RWPE1 (cell line): ENCODE data around the gene DMPK.
"Not testable (repeated sequence)": the region's sequence is repeated elsewhere in the genome, so short reads cannot be mapped to it uniquely, and the experiment has no call there.

ENCODE experiments used
- CTCF ChIA-PET: fragments of 350-600 bp; sonication (Branson Sonifier 250); formaldehyde crosslinking; extraction: SDS; loops from one replicate; lab custom pipeline; 2021; lab: Yijun Ruan, JAX
- POLR2A ChIA-PET: fragments of 400-600 bp; formaldehyde crosslinking; extraction: SDS; loops from one replicate; lab custom pipeline; 2020; ENCODE audit warnings: antibody characterized with exemption; ENCODE audit not compliant: low non-redundant PET; lab: Yijun Ruan, JAX
- DNase-seq: peaks from one replicate; pipeline ENCODE4 v3.0.0; 2012; ENCODE audit warnings: low spot score
- H3K27ac ChIP-seq: fragments of 450-650 bp; 2 replicates; pipeline ENCODE4 v1.5.1; 2017
- TF ChIP-seq, protein P1 (sequence below): fragments of 450-650 bp; conservative IDR thresholded peaks from 2 replicates; pipeline ENCODE4 v1.5.1; 2017; ENCODE audit warnings: low read depth, mild to moderate bottlenecking

Gene DMPK

DNA sequence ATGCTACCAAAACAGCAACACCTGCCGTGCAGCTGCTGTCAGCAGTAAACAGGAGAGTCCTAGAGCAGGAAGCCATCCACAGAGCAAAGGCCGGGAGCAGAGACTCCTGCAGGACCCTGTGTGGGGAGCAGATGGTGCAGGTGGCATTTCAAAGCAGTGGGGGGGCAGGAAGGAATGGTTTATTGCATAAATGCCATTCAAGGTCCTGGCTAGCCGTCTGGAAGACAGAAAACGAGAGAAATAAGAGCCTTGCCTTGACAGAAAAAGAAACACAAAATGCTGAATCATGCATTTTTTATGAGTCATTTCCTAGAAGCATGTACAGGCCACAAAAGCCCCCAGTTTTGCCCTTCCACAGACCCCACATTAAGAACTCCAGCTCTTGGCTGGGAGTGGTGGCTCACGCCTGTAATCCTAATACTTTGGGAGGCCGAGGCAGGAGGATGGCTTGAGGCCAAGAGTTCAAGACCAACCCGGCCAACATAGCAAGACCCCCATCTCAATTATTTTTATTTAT, 27.4 kb upstream of the DMPK start:
- no peak for DNase-seq
- CTCF ChIA-PET: no interaction called here
- TF ChIP-seq, protein P1, sequence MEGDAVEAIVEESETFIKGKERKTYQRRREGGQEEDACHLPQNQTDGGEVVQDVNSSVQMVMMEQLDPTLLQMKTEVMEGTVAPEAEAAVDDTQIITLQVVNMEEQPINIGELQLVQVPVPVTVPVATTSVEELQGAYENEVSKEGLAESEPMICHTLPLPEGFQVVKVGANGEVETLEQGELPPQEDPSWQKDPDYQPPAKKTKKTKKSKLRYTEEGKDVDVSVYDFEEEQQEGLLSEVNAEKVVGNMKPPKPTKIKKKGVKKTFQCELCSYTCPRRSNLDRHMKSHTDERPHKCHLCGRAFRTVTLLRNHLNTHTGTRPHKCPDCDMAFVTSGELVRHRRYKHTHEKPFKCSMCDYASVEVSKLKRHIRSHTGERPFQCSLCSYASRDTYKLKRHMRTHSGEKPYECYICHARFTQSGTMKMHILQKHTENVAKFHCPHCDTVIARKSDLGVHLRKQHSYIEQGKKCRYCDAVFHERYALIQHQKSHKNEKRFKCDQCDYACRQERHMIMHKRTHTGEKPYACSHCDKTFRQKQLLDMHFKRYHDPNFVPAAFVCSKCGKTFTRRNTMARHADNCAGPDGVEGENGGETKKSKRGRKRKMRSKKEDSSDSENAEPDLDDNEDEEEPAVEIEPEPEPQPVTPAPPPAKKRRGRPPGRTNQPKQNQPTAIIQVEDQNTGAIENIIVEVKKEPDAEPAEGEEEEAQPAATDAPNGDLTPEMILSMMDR: no peak

DNA sequence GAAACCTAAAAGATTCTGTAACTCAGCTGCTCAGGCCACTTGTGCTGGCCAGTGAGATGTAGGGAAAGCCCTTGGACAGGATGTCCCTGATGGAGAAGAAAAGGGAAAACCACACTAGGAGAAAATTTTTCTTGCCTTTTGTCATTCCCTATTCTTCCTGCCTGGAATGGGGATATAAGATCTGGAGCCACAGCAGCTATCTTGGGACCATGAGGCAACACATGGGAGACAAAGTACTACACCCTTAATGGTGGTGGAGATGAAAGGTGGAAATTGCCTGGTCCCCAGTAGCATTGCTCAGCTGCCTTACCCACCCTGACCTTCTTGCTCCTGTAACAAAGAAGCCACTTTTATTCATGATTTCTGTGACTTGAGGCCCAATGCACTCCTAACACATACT, 23.4 kb upstream of the DMPK start:
- ChIA-PET POLR2A (no interaction called here), CTCF (interaction anchor here (0.7 to 1.8 kb wide), 3 partner anchors 11 to 36 kb away, joined by 3 to 5 read pairs (median 4); no protein-coding TSS in a partner anchor)
- no peak overlapping the region for H3K27ac ChIP-seq
- DNase-seq: no peak
- TF ChIP-seq, protein P1: no peak

More for the DNA sequence above, 27.4 kb upstream of the DMPK start:
- peak overlapping the region; percentile 89 for H3K27ac ChIP-seq
- POLR2A ChIA-PET: no interaction called here

DNA sequence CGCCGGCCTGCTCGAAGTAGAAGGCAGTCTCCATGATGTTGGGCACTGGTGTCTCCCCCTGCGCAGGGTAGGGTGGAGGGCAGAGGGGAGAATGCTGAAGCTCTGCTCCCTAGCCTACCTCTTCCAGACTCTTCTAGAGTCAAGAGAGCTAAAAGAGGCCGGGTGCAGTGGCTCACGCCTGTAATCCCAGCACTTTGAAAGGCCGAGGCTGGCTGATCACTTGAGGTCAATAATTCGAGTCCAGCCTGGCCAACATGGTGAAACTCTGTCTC, 22.6 kb upstream of the DMPK start:
- POLR2A ChIA-PET: no interaction called here

DNA sequence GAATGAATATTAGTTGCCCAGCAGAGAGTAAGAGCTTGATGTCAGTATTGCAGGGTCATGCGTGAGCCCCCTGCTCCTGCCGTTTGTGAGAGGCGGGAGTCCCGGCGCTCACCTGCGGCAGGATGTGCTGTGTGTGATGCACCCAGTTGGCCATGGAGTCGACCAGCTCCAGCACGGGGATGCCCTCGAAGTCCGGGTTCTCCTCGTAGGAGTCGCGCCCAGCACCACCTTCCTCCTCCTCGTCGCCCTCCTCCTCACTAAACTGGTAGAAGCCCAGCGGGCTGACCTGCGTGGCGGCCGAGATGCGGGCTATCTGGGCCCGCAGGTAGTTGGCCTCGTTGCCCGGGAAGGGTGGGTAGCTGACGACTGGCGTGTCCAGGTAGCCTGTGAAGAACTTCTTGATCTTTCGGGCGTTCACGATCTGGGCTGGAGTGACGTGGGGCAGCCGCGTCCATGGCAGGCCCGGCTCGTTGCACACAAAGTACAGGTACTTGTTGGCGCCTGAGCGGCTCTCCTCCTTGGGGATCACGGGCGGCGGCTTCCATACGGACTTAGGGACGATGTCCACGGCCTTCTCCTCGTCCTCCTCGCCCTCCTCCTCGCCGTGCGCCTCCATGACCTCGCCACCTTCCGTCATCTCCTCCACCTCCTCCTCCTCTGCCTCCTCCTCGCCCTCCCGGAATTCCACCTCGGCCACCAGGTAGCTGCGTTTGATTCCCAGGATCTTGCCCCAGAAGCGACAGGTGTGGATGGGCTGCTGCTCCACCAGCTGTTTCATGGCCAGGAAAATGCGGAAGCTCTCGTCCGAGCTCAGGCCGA, 22.1 kb upstream of the DMPK start:
- ChIA-PET POLR2A (no interaction called here), CTCF (interaction anchor here (0.6 to 1.2 kb wide), 2 partner anchors 12 to 1208 kb away, joined by 3 to 5 read pairs; no protein-coding TSS in a partner anchor)
- TF ChIP-seq, protein P1: no peak
- H3K27ac ChIP-seq: peak overlapping the region; percentile 19; the same call in 1 of the 2 replicates
- no peak for DNase-seq

More for the DNA sequence above, 22.6 kb upstream of the DMPK start:
- TF ChIP-seq, protein P1: no peak
- H3K27ac ChIP-seq: peak overlapping the region; percentile 19; the same call in 1 of the 2 replicates
- no peak for DNase-seq
- CTCF ChIA-PET: interaction anchor here (0.6 to 1.2 kb wide), 3 partner anchors 12 to 1208 kb away, joined by 3 to 5 read pairs (median 3); no protein-coding TSS in a partner anchor

DNA sequence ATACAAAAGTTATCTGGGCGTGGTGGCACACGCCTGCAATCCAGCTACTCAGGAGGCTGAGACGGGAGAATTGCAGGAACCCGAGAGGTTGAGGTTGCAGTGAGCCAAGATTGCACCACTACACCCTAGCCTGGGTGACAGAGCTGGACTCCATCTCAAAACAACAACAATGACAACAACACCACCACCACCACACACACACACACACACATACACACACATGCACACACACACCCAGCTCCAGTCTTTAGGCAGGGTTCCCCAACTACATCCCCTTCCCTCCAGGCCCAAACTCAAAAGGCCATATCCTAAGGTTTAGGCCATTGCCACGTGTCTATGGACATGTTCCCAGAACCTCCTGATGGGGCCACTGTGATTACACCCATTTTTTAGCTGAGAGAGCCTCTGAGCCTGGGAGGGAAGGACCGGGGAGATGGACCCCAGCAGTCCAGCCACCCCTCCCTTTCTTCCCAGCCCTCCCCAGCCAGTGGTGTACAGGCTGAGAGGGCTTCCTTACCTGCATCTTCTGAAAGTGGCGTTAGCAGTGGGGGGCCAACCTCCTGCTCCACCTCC, 19.4 kb upstream of the DMPK start:
- 0 out of 2 replicates have a peak overlapping the region, but pooled peaks have one; percentile 1 for H3K27ac ChIP-seq
- CTCF ChIA-PET: interaction anchor here (0.6 to 1.9 kb wide), 2 partner anchors 15 to 29 kb away, joined by 5 to 9 read pairs; no protein-coding TSS in a partner anchor
- DNase-seq: no peak
- TF ChIP-seq, protein P1: no peak
- POLR2A ChIA-PET: no interaction called here

DNA sequence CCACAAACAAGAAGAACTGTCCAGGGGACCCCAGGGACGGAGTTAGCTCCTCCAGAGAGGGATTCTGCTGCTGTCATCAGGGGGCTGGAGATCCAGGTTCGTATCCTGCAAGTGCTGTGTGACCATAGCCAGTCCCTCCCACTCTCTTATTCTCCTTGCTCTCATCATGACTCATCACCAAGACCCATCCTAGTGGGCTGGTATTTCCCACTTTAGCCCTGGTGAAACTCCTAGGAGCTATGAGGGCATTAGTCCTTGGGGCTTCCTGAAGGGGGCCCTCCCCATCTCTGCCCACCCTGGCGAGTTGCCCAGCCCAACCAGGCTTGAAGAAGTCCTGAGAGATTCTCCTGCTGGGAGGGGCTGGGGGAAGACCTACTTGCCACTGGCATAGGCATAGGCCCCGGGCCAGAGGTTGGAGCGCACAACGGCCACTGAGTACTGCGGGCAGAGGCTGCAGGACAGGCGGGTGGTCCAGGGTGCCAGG, 17.8 kb upstream of the DMPK start:
- CTCF ChIA-PET: interaction anchor here (1.0 to 3.5 kb wide), 3 partner anchors 10 to 30 kb away, joined by 6 to 41 read pairs (median 9); partner anchors contain the start of gene SIX5
- POLR2A ChIA-PET: interaction anchor here (1.0 kb wide), 1 partner anchor 33 kb away, joined by 3 read pairs; no protein-coding TSS in a partner anchor
- H3K27ac ChIP-seq: peak overlapping the region; percentile 61
- TF ChIP-seq, protein P1: no peak
- no peak for DNase-seq

DNA sequence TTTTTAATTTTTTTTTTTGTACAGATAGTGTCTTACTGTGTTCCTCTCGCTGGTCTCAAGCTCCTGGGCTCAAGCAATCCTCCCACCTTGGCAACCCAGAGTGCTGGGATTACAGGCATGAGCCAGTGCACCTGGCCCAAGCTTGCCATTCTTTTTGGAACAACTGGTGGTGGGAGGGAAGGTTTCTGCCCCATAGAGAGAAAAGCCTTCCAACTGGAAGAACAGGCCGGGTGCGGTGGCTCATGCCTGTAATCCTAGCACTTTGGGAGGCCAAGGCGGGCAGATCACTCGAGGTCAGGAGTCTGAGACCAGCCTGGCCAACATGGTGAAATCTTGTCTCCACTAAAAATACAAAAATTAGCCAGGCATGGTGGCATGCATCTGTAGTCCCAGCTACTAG, 17.3 kb upstream of the DMPK start:
- CTCF ChIA-PET: interaction anchor here (0.6 to 3.5 kb wide), 11 partner anchors 9 to 678 kb away, joined by 3 to 41 read pairs (median 5); partner anchors contain the start of gene SIX5
- not testable (repeated sequence) for DNase-seq
- POLR2A ChIA-PET: interaction anchor here (1.0 kb wide), 2 partner anchors 17 to 32 kb away, joined by 3 read pairs; partner anchors contain the start of gene DMPK
- H3K27ac ChIP-seq: peak overlapping the region; percentile 61
